Cardiac ventricle fibroblast (primary cell): ENCODE results near the gene EXO1. TPM values are rescaled to one million over a fixed set of nuclear protein-coding genes. Genes with fewer than 3 reads are reported as not detected.

Experiments used
- total RNA-seq: library from RNA; depleted of rRNA; stranded (reverse); fragments of >200 nt; gene quantifications from 2 replicates; pipeline ENCODE4 v1.2.3, GENCODE V29; 2015

Gene EXO1
- total RNA-seq = 0.12 and 0.24 TPM in 2 replicates

DNA sequence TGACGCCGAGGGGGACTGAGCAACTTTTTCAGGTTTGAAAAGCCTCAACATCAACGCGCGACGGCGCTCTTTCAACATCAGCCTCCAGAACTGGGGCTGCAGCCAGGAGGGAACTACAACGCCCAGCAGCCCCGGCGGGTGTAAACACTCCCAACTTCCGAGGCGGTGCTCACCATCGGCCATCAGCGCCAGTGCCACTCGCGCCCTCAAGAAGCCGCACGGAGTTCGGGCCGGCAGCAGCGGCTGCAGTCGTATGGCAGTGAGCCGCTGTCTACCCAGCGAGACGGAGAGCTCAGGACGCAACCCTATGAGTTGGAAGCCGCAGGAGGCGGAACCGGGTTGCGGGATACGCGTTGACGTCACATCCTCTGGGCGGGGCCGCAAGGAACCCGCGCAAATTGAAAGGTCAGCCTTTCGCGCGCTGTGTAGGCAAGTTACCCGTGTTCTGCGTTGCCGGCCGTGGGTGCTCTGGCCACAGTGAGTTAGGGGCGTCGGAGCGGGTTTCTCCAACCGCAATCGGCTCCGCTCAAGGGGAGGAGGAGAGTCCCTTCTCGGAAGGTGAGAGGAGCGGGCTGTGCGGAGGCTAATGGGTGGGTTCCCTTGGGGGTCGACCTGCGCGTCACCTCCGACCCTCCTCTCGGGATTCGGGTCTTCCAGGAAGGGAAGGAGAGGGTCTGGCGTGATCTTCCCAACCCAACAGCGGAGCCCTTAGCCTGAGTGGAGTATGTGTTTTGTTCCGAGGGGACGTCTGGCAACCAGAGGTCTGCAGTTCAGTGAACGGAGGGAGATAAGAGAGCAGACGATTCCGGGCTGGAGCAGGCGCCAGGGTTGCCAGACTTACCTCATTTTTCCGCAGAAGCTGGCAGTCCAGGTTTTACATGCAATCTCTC, at the start of gene EXO1:
Gene EXO1, plus strand, starts transcription at position 409 of the 890 bp plus-strand sequence. CDS start 2,222 bp downstream, outside the sequence.

Other genes with a start within 250 kb of the EXO1 start
- gene CHML, start 207.8 kb upstream of the EXO1 start, total RNA-seq = 1.7 TPM in 2 replicates
- 8.2 and 9.0 TPM in 2 replicates for gene OPN3, start 207.8 kb upstream of the EXO1 start, total RNA-seq
- not detected in 2 replicates for gene WDR64, start 195.9 kb upstream of the EXO1 start, total RNA-seq
- not detected in 2 replicates for gene BECN2, start 109.6 kb downstream of the EXO1 start, total RNA-seq
- 0.12 TPM in 1 of 2 replicates, not detected in the other for gene MAP1LC3C, start 150.9 kb downstream of the EXO1 start, total RNA-seq